SK-N-SH treated with all-trans-retinoic acid at 6 μM for 48 hours (cell line): ENCODE measurements around the gene BACE1.
"Not testable (repeated sequence)": the region's sequence is repeated elsewhere in the genome, so short reads cannot be mapped to it uniquely, and the experiment has no call there.

Experiments
- ATAC-seq: fragments of 200-7000 bp; cut with Tn5 transposase; 3 replicates; pipeline ENCODE4 v1.9.1; 2020; ENCODE audit warnings: mild to moderate bottlenecking, moderate library complexity
- ARNTL ChIP-seq: fragments of 450-650 bp; formaldehyde crosslinking; IDR thresholded peaks from 2 replicates; pipeline ENCODE4 v1.5.0; 2020; ENCODE audit warnings: low read depth, mild to moderate bottlenecking, moderate library complexity, borderline replicate concordance
- BACH2 ChIP-seq: fragments of 250-450 bp; sonication (Bioruptor Pico); IDR thresholded peaks from 2 replicates; pipeline ENCODE4 v1.9.0; 2021; ENCODE audit warnings: mild to moderate bottlenecking, borderline replicate concordance
- CREB5 ChIP-seq: fragments of 250-450 bp; sonication (Bioruptor Pico); IDR thresholded peaks from 2 replicates; pipeline ENCODE4 v1.5.1; 2020; ENCODE audit warnings: low read depth, mild to moderate bottlenecking, moderate library complexity
- CSDC2 ChIP-seq: fragments of 250-450 bp; sonication (Bioruptor Pico); IDR thresholded peaks from 2 replicates; pipeline ENCODE4 v1.5.0; 2020; ENCODE audit warnings: mild to moderate bottlenecking, moderate library complexity
- ESRRG ChIP-seq: fragments of 250-450 bp; sonication (Bioruptor Pico); IDR thresholded peaks from 2 replicates; pipeline ENCODE4 v1.6.1; 2021; ENCODE audit warnings: mild to moderate bottlenecking
- GLIS3 ChIP-seq: fragments of 250-450 bp; sonication (Bioruptor Pico); IDR thresholded peaks from 2 replicates; pipeline ENCODE4 v1.5.0; 2020; ENCODE audit warnings: mild to moderate bottlenecking, moderate library complexity
- ISL1 ChIP-seq: fragments of 250-450 bp; sonication (Bioruptor Pico); IDR thresholded peaks from 2 replicates; pipeline ENCODE4 v2.1.2; 2022; ENCODE audit warnings: mild to moderate bottlenecking, moderate library complexity
- OSR1 ChIP-seq: fragments of 250-450 bp; sonication (Bioruptor Pico); IDR thresholded peaks from 2 replicates; pipeline ENCODE4 v1.8.0; 2022; ENCODE audit warnings: moderate library complexity, mild to moderate bottlenecking, inconsistent platforms
- PPARA ChIP-seq: fragments of 250-450 bp; sonication (Bioruptor Pico); IDR thresholded peaks from 2 replicates; pipeline ENCODE4 v1.5.0; 2020; ENCODE audit warnings: mild to moderate bottlenecking, borderline replicate concordance
- RARB ChIP-seq: fragments of 250-450 bp; sonication (Bioruptor Pico); IDR thresholded peaks from 2 replicates; pipeline ENCODE4 v1.8.0; 2021; ENCODE audit warnings: mild to moderate bottlenecking, moderate library complexity
- SNAI2 ChIP-seq: fragments of 250-450 bp; sonication (Bioruptor Pico); IDR thresholded peaks from 2 replicates; pipeline ENCODE4 v1.5.0; 2020; ENCODE audit warnings: mild to moderate bottlenecking, moderate library complexity
- TCF4 ChIP-seq: fragments of 250-450 bp; sonication (Bioruptor Pico); IDR thresholded peaks from 2 replicates; pipeline ENCODE4 v1.8.0; 2021; ENCODE audit warnings: mild to moderate bottlenecking, moderate library complexity, borderline replicate concordance
- TSHZ2 ChIP-seq: fragments of 250-450 bp; sonication (Bioruptor Pico); IDR thresholded peaks from 2 replicates; pipeline ENCODE4 v1.5.0; 2020; ENCODE audit warnings: mild to moderate bottlenecking, moderate library complexity
- ZC3H10 ChIP-seq: fragments of 250-450 bp; sonication (Bioruptor Pico); IDR thresholded peaks from 2 replicates; pipeline ENCODE4 v1.5.1; 2021; ENCODE audit warnings: mild to moderate bottlenecking, moderate library complexity
- ZFP3 ChIP-seq: fragments of 250-450 bp; sonication (Bioruptor Pico); IDR thresholded peaks from 2 replicates; pipeline ENCODE4 v1.5.0; 2020; ENCODE audit warnings: mild to moderate bottlenecking, moderate library complexity
- ZFP30 ChIP-seq: fragments of 450-650 bp; formaldehyde crosslinking; IDR thresholded peaks from 2 replicates; pipeline ENCODE4 v1.5.0; 2022; ENCODE audit warnings: mild to moderate bottlenecking, moderate library complexity
- ZNF565 ChIP-seq: fragments of 450-650 bp; formaldehyde crosslinking; conservative IDR thresholded peaks from 2 replicates; pipeline ENCODE4 v1.5.0; 2020; ENCODE audit warnings: low read depth, mild to moderate bottlenecking, moderate library complexity
- ZNF70 ChIP-seq: fragments of 450-650 bp; formaldehyde crosslinking; IDR thresholded peaks from 2 replicates; pipeline ENCODE4 v1.5.0; 2020; ENCODE audit warnings: mild to moderate bottlenecking, moderate library complexity
- ZNF8 ChIP-seq: fragments of 450-650 bp; formaldehyde crosslinking; IDR thresholded peaks from 2 replicates; pipeline ENCODE4 v1.5.0; 2020; ENCODE audit warnings: mild to moderate bottlenecking, moderate library complexity
- TF ChIP-seq, protein P1 (sequence below): fragments of 250-450 bp; sonication (Bioruptor Pico); IDR thresholded peaks from 2 replicates; pipeline ENCODE4 v1.8.0; 2021; ENCODE audit warnings: low read depth, mild to moderate bottlenecking, moderate library complexity, borderline replicate concordance

The BACE1 gene

GRCh38 chr11:117271208-117271607, 44.8 kb downstream of the BACE1 start:
- no peak for ATAC-seq
- TF ChIP-seq ESRRG (CRISPR knock-in tag): no peak
- TF ChIP-seq ZC3H10: no peak
- no peak for TF ChIP-seq CREB5 (CRISPR knock-in tag)
- TF ChIP-seq, protein P1, sequence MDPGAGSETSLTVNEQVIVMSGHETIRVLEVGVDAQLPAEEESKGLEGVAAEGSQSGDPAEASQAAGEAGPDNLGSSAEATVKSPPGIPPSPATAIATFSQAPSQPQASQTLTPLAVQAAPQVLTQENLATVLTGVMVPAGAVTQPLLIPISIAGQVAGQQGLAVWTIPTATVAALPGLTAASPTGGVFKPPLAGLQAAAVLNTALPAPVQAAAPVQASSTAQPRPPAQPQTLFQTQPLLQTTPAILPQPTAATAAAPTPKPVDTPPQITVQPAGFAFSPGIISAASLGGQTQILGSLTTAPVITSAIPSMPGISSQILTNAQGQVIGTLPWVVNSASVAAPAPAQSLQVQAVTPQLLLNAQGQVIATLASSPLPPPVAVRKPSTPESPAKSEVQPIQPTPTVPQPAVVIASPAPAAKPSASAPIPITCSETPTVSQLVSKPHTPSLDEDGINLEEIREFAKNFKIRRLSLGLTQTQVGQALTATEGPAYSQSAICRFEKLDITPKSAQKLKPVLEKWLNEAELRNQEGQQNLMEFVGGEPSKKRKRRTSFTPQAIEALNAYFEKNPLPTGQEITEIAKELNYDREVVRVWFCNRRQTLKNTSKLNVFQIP (CRISPR knock-in tag): no peak
- no peak for TF ChIP-seq ISL1
- TF ChIP-seq ZNF70 (CRISPR knock-in tag): no peak
- TF ChIP-seq PPARA: no peak
- TF ChIP-seq RARB (CRISPR knock-in tag): no peak
- no peak for TF ChIP-seq ZFP30

DNA sequence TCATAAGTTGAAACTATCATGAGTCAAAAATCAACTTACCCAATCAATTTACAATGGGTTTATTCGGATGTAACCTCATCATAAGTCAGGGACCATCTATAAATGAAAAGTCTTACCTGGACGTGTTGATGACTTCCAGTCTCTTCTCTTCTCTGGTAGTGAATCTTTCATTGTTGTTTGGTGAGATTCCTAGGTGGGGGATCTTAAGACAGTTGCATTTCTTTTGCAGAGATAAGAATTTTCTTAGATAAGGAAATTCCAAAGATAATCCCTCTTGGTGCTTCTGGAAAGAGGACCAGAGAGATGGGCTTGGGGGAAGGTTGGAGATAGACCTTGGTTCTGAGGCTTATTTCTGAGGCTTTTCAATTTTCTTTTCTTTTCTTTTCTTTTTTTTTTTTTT, 46.2 kb downstream of the BACE1 start:
- no peak for ATAC-seq

GRCh38 chr11:117265745-117266144, 50.3 kb downstream of the BACE1 start:
- TF ChIP-seq ZNF8 (CRISPR knock-in tag) (no peak), SNAI2 (no peak), CSDC2 (no peak), TCF4 (CRISPR knock-in tag) (no peak), ARNTL (CRISPR knock-in tag) (no peak), ZNF70 (CRISPR knock-in tag) (no peak), TSHZ2 (no peak), BACH2 (CRISPR knock-in tag) (no peak), ZFP30 (no peak), CREB5 (CRISPR knock-in tag) (no peak), ZNF565 (no peak), ISL1 (no peak), ZFP3 (CRISPR knock-in tag) (no peak), PPARA (no peak), ZC3H10 (no peak), OSR1 (no peak)
- TF ChIP-seq, protein P1 (CRISPR knock-in tag): no peak
- ATAC-seq: no peak

More for the DNA sequence above, 46.2 kb downstream of the BACE1 start:
- no peak for TF ChIP-seq CSDC2
- no peak for TF ChIP-seq RARB (CRISPR knock-in tag)
- no peak for TF ChIP-seq OSR1
- no peak for TF ChIP-seq GLIS3 (CRISPR knock-in tag)
- no peak for TF ChIP-seq BACH2 (CRISPR knock-in tag)
- TF ChIP-seq TSHZ2: no peak
- TF ChIP-seq PPARA: no peak
- TF ChIP-seq SNAI2: no peak
- TF ChIP-seq ZNF565: no peak
- no peak for TF ChIP-seq ZNF70 (CRISPR knock-in tag)

GRCh38 chr11:117264624-117265323, 51.3 kb downstream of the BACE1 start:
- ATAC-seq: not testable (repeated sequence)
